Panc1 (cell line): ENCODE measurements around the gene IRF2. TPM values are rescaled to one million over a fixed set of nuclear protein-coding genes. Genes with fewer than 3 reads are reported as not detected.

ENCODE experiments used
- ATAC-seq: fragments of 200-7000 bp; cut with Tn5 transposase; 2 replicates; pipeline ENCODE4 v1.9.1; 2020; ENCODE audit warnings: mild to moderate bottlenecking, moderate library complexity
- BruUV-seq: library from RNA; stranded (reverse); fragments of 400-500 nt; replicated peaks from 2 replicates; lab custom pipeline; 2021; lab: Mats Ljungman, UMichigan
- CTCF ChIA-PET: fragments of 300-600 bp; sonication (Branson Sonifier 250); formaldehyde crosslinking; loops from one replicate; lab custom pipeline; 2022; ENCODE audit warnings: antibody characterized with exemption; lab: Charles Lee
- POLR2A ChIA-PET: fragments of 300-600 bp; sonication (Branson Sonifier 250); formaldehyde crosslinking; loops from one replicate; lab custom pipeline; 2022; ENCODE audit warnings: antibody characterized with exemption; lab: Charles Lee
- DNase-seq: peaks from one replicate; pipeline ENCODE4 v3.0.0-alpha.2; 2010; ENCODE audit warnings: low read depth, low spot score
- H3K27ac ChIP-seq: 2 replicates; pipeline ENCODE4 v1.5.1; 2011; ENCODE audit warnings: mild to moderate bottlenecking, low read length, inconsistent platforms
- H3K27me3 ChIP-seq: fragments of 200-500 bp; sonication (Bioruptor generic); 2 replicates; pipeline ENCODE4 v1.6.0; 2014; ENCODE audit warnings: low read length, inconsistent platforms; ENCODE audit not compliant: control insufficient read depth, insufficient read depth
- H3K36me3 ChIP-seq: fragments of 200-500 bp; sonication (Bioruptor generic); 2 replicates; pipeline ENCODE4 v1.5.1; 2014; ENCODE audit warnings: inconsistent platforms, mild to moderate bottlenecking, low read length, moderate library complexity; ENCODE audit not compliant: control insufficient read depth, insufficient read depth
- H3K4me1 ChIP-seq: 2 replicates; pipeline ENCODE4 v1.5.1; 2011; ENCODE audit warnings: inconsistent platforms, mild to moderate bottlenecking, low read length, moderate library complexity; ENCODE audit not compliant: control insufficient read depth, insufficient read depth
- H3K4me3 ChIP-seq, 2 experiments: 2 replicates each; pipeline ENCODE4 v1.5.1; 2011 to 2012; ENCODE audit warnings: low read depth in 2 of 2, low read length in 2 of 2, mild to moderate bottlenecking in 2 of 2, inconsistent platforms in 1 of 2, moderate library complexity in 1 of 2
- H3K9me3 ChIP-seq: fragments of 200-500 bp; sonication (Bioruptor generic); 2 replicates; pipeline ENCODE4 v1.5.1; 2014; ENCODE audit warnings: low read depth, mild to moderate bottlenecking, inconsistent platforms, low read length, moderate library complexity; ENCODE audit not compliant: control insufficient read depth, insufficient read depth
- POLR2AphosphoS5 ChIP-seq: IDR thresholded peaks from 2 replicates; pipeline ENCODE4 v1.6.1; 2012; ENCODE audit warnings: mild to moderate bottlenecking, low read depth, low read length, moderate library complexity
- SIN3A ChIP-seq: IDR thresholded peaks from 2 replicates; pipeline ENCODE4 v1.6.1; 2012; ENCODE audit warnings: low read depth, mild to moderate bottlenecking, low read length, moderate library complexity, borderline replicate concordance; ENCODE audit not compliant: insufficient read depth
- TCF7L2 ChIP-seq: IDR thresholded peaks from 2 replicates; pipeline ENCODE4 v1.6.1; 2011; ENCODE audit warnings: mild to moderate bottlenecking, low read depth, low read length, inconsistent platforms
- in situ Hi-C: cut with HindIII; loops from 2 replicates; pipeline ENCODE4 v1.10.0; 2016; ENCODE audit warnings: low sequenced_read_pairs, low pct_unique_long_range_greater_than_20kb
- intact Hi-C: fragments of 100-400 bp; cut with micrococcal nuclease; formaldehyde crosslinking; loops from one replicate; pipeline ENCODE4 v1.10.0; 2022; ENCODE audit not compliant: unreplicated experiment
- total RNA-seq: library from RNA; stranded (reverse); gene quantifications from one replicate; pipeline ENCODE4 v1.2.1, GENCODE V29; 2021; ENCODE audit not compliant: unreplicated experiment
- TF ChIP-seq, protein P1 (sequence below): fragments of 450-650 bp; IDR thresholded peaks from 2 replicates; pipeline ENCODE4 v1.5.1; 2017; ENCODE audit warnings: mild to moderate bottlenecking
- TF ChIP-seq, protein P2 (sequence below), 2 experiments: IDR thresholded peaks; 2 replicates each; pipeline ENCODE4 v1.6.1; 2011 to 2012; ENCODE audit warnings: low read depth in 2 of 2, control low read depth in 1 of 2, low read length in 1 of 2, mild to moderate bottlenecking in 1 of 2, moderate library complexity in 1 of 2; ENCODE audit not compliant: insufficient read depth in 1 of 2

IRF2 gene
- total RNA-seq, 1 experiment from 2014 or later: 16.2 TPM

DNA sequence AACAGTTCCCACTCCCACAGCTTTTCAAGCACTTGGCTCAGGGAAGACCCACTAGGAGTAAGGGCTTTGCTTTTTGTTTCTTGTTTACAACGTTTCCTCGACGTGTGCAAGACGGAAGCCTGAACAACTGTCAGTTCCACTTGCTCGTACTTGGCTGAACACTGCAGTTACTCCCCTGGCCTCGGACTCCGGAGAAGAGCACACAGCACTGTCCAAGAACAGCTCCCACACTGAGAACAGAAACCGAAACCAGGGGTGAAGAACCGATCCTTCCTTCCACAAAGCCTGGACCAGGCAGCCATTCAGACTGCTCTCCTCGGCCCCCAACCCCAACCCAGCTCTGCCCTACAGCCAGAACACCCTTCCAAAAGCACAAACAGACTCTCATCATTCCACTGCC, 25.5 kb downstream of the IRF2 start:
- peak overlapping the region; percentile 81 for H3K27ac ChIP-seq
- POLR2A ChIA-PET: interaction anchor here (0.7 kb wide), 1 partner anchor 94 kb away, joined by 3 read pairs; no protein-coding TSS in a partner anchor
- ATAC-seq: peak; percentile 82
- H3K9me3 ChIP-seq: no peaks in the 10 kb centered on the region
- intact Hi-C loops: no loop called here
- BruUV-seq: no TSS peak
- H3K4me1 ChIP-seq: peaks cover 28% of the 10 kb centered on the region
- DNase-seq: no peak
- H3K36me3 ChIP-seq: no peaks in the 10 kb centered on the region
- CTCF ChIA-PET: no interaction called here
- H3K4me3 ChIP-seq: peak overlapping the region; percentile 31 to 57
- TF ChIP-seq TCF7L2: no peak
- no peak for TF ChIP-seq POLR2AphosphoS5
- TF ChIP-seq, protein P1, sequence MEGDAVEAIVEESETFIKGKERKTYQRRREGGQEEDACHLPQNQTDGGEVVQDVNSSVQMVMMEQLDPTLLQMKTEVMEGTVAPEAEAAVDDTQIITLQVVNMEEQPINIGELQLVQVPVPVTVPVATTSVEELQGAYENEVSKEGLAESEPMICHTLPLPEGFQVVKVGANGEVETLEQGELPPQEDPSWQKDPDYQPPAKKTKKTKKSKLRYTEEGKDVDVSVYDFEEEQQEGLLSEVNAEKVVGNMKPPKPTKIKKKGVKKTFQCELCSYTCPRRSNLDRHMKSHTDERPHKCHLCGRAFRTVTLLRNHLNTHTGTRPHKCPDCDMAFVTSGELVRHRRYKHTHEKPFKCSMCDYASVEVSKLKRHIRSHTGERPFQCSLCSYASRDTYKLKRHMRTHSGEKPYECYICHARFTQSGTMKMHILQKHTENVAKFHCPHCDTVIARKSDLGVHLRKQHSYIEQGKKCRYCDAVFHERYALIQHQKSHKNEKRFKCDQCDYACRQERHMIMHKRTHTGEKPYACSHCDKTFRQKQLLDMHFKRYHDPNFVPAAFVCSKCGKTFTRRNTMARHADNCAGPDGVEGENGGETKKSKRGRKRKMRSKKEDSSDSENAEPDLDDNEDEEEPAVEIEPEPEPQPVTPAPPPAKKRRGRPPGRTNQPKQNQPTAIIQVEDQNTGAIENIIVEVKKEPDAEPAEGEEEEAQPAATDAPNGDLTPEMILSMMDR: no peak
- TF ChIP-seq, protein P2, sequence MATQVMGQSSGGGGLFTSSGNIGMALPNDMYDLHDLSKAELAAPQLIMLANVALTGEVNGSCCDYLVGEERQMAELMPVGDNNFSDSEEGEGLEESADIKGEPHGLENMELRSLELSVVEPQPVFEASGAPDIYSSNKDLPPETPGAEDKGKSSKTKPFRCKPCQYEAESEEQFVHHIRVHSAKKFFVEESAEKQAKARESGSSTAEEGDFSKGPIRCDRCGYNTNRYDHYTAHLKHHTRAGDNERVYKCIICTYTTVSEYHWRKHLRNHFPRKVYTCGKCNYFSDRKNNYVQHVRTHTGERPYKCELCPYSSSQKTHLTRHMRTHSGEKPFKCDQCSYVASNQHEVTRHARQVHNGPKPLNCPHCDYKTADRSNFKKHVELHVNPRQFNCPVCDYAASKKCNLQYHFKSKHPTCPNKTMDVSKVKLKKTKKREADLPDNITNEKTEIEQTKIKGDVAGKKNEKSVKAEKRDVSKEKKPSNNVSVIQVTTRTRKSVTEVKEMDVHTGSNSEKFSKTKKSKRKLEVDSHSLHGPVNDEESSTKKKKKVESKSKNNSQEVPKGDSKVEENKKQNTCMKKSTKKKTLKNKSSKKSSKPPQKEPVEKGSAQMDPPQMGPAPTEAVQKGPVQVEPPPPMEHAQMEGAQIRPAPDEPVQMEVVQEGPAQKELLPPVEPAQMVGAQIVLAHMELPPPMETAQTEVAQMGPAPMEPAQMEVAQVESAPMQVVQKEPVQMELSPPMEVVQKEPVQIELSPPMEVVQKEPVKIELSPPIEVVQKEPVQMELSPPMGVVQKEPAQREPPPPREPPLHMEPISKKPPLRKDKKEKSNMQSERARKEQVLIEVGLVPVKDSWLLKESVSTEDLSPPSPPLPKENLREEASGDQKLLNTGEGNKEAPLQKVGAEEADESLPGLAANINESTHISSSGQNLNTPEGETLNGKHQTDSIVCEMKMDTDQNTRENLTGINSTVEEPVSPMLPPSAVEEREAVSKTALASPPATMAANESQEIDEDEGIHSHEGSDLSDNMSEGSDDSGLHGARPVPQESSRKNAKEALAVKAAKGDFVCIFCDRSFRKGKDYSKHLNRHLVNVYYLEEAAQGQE (IDR thresholded peaks at IDR 0.05; ENCODE audit: insufficient read depth in 1 of 2, low read depth in 2 of 2, low read length in 1 of 2): no peak
- TF ChIP-seq SIN3A: no peak
- in situ Hi-C loops: no loop called here
- H3K27me3 ChIP-seq: no peaks in the 10 kb centered on the region

DNA sequence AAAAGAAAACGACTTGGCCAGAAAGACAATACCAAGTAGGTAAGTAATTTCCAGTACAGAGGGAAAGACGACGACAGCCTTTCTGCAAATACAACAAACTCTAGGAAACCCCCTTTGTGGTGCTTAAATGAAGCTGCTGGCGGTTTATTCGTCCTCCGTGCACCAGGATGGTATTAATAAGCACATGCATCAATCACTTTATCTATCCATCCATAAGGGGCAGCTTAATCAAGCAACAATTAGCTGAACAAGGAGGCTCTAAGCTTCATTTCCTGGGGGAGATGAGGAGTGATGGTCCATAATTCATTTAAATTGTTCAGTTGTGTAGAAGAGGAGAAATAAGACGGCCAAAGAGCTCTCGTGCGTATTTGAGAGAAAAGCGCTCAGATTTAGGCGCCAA, 26.2 kb downstream of the IRF2 start:
- in situ Hi-C loops: no loop called here

More for the DNA sequence above, 26.2 kb downstream of the IRF2 start:
- Histone ChIP-seq H3K36me3 (no peaks in the 10 kb centered on the region), H3K27ac (peak overlapping the region; percentile 81), H3K4me3 (peak overlapping the region in 1 of 2 experiments; percentile 57; a peak in 2 of 4 replicates), H3K27me3 (no peaks in the 10 kb centered on the region), H3K9me3 (no peaks in the 10 kb centered on the region), H3K4me1 (peaks cover 22% of the 10 kb centered on the region)
- no peak for DNase-seq
- POLR2A ChIA-PET: interaction anchor here (0.5 kb wide), 1 partner anchor 26 kb away, joined by 7 read pairs; the partner anchor contains the start of gene IRF2
- CTCF ChIA-PET: interaction anchor here (0.6 kb wide), 1 partner anchor 375 kb away, joined by 7 read pairs; no protein-coding TSS in a partner anchor
- TF ChIP-seq TCF7L2: no peak
- TF ChIP-seq SIN3A: no peak
- TF ChIP-seq, protein P2 (IDR thresholded peaks at IDR 0.05; ENCODE audit: insufficient read depth in 1 of 2, low read depth in 2 of 2, low read length in 1 of 2): no peak
- no peak for TF ChIP-seq POLR2AphosphoS5
- TF ChIP-seq, protein P1: no peak
- BruUV-seq: no TSS peak
- intact Hi-C loops: no loop called here
- no peak for ATAC-seq
